Fibroblast of skin of back (primary cell): ENCODE measurements around the gene RBMS2. TPM values are rescaled to one million over a fixed set of nuclear protein-coding genes. Genes with fewer than 3 reads are reported as not detected.
A peak's percentile ranks its signal among the peaks of the same experiment; 100 is the strongest.
"Not testable (repeated sequence)": the region's sequence is repeated elsewhere in the genome, so short reads cannot be mapped to it uniquely, and the experiment has no call there.

Experiments used
- DNase-seq: peaks from one replicate; pipeline ENCODE4 v3.0.0-alpha.2; 2013
- polyA plus RNA-seq, 2 experiments: library from polyadenylated mRNA; unstranded; fragments of 120-200 nt; gene quantifications; one replicate each; pipeline ENCODE4 v1.2.1, GENCODE V29; 2013; ENCODE audit not compliant: insufficient read length in 2 of 2

Gene RBMS2, protein sequence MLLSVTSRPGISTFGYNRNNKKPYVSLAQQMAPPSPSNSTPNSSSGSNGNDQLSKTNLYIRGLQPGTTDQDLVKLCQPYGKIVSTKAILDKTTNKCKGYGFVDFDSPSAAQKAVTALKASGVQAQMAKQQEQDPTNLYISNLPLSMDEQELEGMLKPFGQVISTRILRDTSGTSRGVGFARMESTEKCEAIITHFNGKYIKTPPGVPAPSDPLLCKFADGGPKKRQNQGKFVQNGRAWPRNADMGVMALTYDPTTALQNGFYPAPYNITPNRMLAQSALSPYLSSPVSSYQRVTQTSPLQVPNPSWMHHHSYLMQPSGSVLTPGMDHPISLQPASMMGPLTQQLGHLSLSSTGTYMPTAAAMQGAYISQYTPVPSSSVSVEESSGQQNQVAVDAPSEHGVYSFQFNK
- polyA plus RNA-seq (2013, experiment 1 of 2; ENCODE audit: insufficient read length) = 50.0 TPM
- 52.0 TPM for polyA plus RNA-seq (2013, experiment 2 of 2; ENCODE audit: insufficient read length)

DNA sequence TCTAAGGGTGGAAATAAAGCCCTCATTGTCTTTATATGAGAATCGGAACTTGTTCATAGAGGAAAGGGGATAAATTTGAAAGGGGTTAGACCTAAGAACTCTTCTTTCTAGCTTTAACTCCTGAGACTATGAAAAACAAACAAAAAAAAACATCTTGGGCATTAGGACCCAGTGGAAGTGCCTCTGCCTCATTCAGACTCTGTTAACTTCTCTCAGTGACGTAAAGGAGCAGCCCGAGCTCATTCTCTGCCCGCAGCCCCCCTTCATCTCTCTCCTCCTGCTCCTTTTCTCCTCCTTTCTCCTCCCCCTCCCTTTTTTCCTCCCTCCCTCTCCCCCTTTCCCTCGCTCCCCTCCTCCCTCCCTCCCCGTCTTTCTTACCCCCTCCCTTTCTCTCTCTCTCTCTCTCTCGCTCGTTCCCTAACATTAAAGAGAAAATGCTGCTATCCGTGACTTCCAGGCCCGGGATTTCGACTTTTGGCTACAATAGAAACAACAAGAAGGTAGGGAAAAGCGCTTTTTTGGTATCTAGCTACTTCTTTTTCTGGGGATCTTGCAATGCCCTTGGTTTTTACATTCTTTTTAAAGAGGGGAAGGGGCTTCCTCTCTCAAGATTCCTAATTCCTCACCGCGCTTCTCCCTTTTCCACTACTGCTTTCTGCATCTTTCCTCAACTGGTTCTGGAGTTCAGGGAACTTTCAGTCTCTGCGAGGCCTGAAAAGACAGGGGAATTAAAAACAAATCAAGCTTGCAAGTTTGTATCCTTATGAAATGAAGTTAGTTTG, at the start of gene RBMS2:
TSS of gene RBMS2 (plus strand) at position 231 of the 782 bp plus-strand sequence. CDS start at position 435, 204 bp downstream.
- DNase-seq = peak; percentile 95

DNA sequence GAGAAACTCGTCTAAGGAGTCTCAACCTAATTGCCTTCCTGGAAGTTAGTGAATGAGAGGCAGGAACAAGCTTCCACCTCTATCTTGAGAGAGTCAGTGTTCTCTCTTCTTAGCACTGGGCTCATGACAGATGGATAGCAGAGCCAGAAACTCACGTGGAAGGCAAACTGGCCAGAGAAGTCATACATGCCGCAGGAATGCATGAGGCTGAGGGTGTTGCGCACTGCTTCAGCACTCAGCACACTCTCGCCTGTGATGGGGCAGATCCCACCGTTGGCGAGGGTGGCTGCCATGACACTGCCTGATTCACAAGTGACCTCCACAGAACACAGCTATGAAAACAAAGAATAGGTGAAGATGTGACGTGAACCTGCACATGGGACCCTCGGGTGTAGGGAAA, 47.2 kb upstream of the RBMS2 start:
- no peak for DNase-seq

DNA sequence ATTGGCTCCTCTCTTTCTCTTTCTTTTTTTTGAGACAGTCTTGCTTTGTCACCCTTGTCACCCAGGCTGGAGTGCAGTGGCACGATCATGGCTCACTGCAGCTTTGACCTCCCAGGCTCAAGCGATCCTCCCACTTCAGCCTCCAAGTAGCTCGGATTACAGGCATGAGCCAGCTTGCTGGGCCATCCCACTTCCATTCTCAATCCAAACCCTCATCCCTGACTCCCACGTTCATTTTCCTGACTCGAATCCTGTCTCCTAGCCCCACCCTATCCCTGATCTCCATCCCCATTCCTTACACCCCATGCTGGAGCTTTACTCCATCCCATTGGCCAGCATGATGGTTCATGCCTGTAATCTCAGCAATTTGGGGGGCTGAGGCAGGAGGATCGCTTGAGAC, 45.5 kb upstream of the RBMS2 start:
- DNase-seq = no peak

GRCh38 chr12:56476972-56477432, 44.6 kb upstream of the RBMS2 start:
- DNase-seq = no peak

DNA sequence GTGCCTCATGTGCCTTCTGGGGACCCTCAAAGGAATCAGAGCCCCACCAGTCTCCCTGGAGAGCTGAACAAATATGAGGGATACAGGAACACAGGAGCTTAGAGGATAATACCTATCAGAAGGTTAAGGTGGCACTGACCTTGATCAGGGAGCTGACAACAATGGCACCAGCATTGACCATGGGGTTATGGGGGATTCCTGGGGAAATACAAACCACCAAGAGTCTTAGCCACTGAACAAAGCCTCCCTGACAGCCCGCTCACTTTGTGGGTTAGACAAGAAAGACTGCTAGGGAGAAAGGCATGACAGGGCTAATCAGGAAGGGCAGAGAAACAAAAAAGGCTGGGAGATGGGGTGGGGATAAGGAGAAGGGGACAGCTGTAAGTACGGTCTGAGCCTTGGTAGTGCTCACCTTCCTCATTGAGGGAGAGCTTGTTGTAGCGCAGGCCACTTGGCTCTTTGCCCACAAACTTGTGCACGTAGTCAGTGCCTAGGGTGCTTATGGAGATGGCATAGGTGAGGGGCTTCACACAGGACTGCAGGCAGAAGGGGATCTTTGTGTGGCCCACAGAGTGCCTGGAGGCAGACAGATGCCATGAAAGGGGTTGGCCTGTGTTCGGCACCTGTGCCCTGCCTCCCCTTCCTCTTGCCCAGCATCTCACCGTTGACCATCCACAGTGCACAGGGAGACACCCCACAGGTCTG, 43.9 kb upstream of the RBMS2 start:
- no peak for DNase-seq

- no peak for DNase-seq
Measured at GRCh38 chr12:56479625-56480024, 42.0 kb upstream of the RBMS2 start.

DNA sequence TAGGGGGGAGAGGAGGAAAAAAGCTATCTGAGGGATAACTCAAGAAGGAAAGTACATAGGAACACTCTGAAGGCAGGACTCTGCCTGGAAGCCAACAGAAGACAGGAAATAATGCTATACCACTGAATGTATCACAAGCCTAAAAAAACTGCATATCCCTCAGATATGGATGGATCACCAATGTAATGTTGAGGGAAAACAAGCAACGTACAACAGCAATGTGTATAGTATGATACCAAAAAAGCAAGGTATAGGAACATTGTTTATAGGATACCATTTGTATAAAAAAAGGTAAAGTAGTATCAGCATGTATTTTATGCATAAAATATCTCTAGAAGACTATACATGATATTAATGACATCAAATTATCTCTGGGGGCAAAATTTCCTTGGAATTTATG, 37.1 kb upstream of the RBMS2 start:
- no peak for DNase-seq

DNA sequence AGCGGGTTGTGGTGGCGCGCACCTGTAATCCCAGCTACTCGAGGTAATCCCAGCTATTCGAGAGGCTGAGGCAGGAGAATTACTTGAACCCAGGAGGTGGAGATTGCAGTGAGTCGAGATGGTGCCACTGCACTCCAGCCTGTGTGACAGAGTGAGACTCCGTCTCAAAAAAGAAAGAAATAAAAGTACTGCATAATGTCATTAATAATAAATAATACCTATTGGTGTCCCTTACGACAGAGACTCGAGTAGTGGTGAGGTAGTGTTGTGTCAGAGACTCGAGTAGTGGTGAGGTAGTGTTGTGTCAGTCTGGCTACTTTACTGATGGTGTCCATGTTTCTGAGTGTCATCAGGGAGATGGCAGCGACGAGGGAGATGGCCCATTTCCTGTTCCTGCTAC, 34.9 kb upstream of the RBMS2 start:
- DNase-seq = no peak

- no peak for DNase-seq
Measured at GRCh38 chr12:56487448-56488040, 34.1 kb upstream of the RBMS2 start.

GRCh38 chr12:56488041-56488955, 33.3 kb upstream of the RBMS2 start, which contains the start of gene GLS2:
TSS of gene GLS2 (minus strand) at chr12:56488161. CDS start at chr12:56488118, 43 bp downstream.
- DNase-seq = peak; percentile 73

DNA sequence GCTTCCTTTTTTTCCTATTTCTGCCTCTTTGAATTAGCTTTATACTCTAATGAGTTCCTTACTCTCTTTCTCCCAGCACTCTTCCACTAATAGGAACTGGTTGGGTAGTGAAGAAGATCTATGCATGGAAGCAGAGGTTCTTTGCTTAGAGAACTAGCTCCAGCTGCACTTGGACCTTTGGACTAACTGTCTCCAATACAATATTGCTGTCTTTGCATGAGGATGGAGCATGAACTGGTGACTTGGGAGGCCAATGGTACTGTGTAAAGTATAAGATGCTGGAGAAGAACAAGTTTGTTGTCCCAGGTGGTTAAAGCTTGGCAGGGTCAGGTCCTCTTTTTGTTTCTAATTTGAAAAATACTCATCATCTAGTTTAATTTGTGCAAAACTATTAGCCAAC, 31.3 kb upstream of the RBMS2 start:
- DNase-seq = no peak

DNA sequence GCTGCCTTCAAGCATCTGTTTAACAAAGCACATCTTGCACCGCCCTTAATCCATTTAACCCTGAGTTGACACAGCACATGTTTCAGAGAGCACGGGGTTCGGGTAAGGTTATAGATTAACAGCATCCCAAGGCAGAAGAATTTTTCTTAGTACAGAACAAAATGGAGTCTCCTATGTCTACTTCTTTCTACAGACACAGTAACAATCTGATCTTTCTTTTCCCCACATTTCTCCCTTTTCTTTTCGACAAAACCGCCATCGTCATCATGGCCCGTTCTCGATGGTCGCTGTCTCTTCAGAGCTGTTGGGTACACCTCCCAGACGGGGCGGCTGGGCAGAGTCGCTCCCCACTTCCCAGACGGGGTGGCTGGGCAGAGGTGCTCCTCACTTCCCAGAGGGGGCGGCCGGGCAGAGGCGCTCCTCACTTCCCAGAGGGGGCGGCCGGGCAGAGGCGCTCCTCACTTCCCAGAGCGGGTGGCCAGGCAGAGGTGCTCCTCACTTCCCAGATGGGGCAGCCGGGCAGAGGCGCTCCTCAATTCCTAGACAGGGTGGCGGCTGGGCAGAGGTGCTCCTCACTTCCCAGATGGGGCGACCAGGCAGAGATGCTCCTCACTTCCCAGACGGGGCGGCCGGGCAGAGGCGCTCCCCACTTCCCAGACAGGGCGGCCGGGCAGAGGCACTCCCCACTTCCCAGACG, 28.1 kb upstream of the RBMS2 start:
- not testable (repeated sequence) for DNase-seq

DNA sequence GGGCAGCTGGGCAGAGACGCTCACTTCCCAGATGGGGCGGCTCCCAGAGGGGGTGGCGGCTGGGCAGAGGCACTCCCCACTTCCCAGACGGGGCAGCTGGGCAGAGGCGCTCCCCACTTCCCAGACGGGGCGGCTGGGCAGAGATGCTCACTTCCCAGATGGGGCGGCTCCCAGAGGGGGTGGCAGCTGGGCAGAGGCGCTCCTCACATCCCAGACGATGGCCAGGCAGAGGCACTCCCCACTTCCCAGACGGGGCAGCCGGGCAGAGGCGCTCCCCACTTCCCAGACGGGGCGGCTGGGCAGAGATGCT, 27.6 kb upstream of the RBMS2 start:
- DNase-seq = not testable (repeated sequence)

GRCh38 chr12:56494481-56494880, 27.1 kb upstream of the RBMS2 start:
- DNase-seq = not testable (repeated sequence)

GRCh38 chr12:56496704-56497103, 24.9 kb upstream of the RBMS2 start:
- DNase-seq = peak; percentile 34

DNA sequence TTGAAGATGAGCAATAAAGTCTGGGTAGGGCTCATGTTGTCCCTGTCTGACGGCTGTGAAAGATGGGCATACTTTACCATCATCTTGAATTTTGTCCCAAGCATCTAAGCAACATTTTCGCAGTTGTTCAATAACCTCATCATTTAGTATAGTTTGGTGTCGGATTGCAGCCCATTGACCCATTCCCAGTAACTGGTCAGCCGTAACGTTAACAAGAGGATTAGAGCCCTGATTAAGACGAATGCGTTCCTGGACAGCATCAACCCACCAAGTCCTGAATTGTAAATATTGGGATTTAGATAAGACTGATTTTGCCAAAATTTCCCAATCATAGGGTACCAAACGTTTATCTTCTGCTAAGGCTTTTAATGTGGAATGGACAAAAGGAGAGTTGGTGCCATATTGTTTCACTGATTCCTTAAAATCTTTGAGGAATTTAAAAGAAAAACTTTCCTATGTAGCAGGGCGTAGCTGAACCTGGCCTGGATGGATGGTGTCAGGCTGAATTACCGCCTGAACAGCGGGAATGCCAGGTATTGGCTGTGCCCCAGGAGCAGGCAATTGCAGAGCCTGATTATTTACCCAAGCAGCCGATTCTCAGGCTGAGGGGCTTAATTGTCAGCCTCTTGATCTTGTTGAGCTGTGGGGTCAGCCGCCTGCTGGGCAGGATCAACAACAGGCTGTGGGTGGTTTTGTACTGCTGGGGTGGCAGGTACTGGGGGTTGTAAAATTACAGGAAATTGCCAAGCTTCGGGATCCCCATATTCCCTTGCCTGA, 23.3 kb upstream of the RBMS2 start:
- not testable (repeated sequence) for DNase-seq

DNA sequence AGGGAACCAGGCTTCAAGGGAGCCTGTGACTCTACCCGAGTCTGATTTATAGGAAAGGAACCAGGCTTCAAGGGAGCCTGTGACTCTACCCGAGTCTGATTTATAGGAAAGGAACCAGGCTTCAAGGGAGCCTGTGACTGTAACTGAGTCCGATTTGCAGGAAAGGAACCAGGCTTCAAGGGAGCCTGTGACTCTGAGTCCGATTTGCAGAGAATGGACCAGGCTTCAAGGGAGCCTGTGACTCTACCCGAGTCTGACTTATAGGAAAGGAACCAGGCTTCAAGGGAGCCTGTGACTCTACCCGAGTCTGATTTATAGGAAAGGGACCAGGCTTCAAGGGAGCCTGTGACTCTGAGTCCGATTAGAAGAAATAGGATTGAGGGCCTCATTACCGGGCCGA, 22.2 kb upstream of the RBMS2 start:
- not testable (repeated sequence) for DNase-seq

GRCh38 chr12:56499879-56500278, 21.7 kb upstream of the RBMS2 start:
- DNase-seq = not testable (repeated sequence)

GRCh38 chr12:56510786-56511185, 10.8 kb upstream of the RBMS2 start:
- DNase-seq = no peak

GRCh38 chr12:56514014-56514318, 7.7 kb upstream of the RBMS2 start:
- DNase-seq = not testable (repeated sequence)
